ENCODE results near the gene SNRPD1. TPM values are rescaled to one million over a fixed set of nuclear protein-coding genes. Genes with fewer than 3 reads are reported as not detected.

Gene SNRPD1
- total RNA-seq, 6 experiments from 2014 or later, result 3.5 to 16.3 (median 9.4) TPM

- peak; percentile 81 to 93 (median 84) for ATAC-seq
- H3K36me3 ChIP-seq, result no peaks in the 10 kb centered on the region
- DNase-seq, result no peak
- peak overlapping the region; percentile 48 to 69 (median 68) for H3K27ac ChIP-seq
- 26% methylated on average over 10 of the region's 11 CpGs for WGBS (ENCODE audit: insufficient coverage, low coverage, low lambda C conversion rate, missing lambda C conversion rate)
- intact Hi-C loops (cut with DNase I), result no loop called here
- peak overlapping the region; percentile 12 to 36 (median 20) for H3K4me3 ChIP-seq
- no peaks in the 10 kb centered on the region for H3K27me3 ChIP-seq
- peaks cover 0 to 6% (median 0%) of the 10 kb centered on the region in 4 donors for H3K4me1 ChIP-seq
- no peaks in the 10 kb centered on the region for H3K9me3 ChIP-seq
- TF ChIP-seq CTCF (IDR thresholded peaks at IDR 0.05) (no peak), POLR2A (IDR thresholded peaks at IDR 0.05) (no peak)
These were observed 70.4 kb downstream of the SNRPD1 start for GRCh38 chr18:21682371-21683051.

Small RNAs within 50 kb of the gene (microRNA-seq; reads per million reads assigned to microRNA genes)
- 0 to 0.87 reads per million in 2 donors for gene MIR320C1

Small RNAs within 50 kb of the gene (small RNA-seq; reads per million reads assigned to genes)
- 0 reads per million in 2 experiments for gene MIR320C1

Other genes with a start within 250 kb of the SNRPD1 start
- gene ESCO1, start 11.6 kb upstream of the SNRPD1 start, total RNA-seq, result 10 to 100 TPM in 1 of 6 experiments, 1 to 10 TPM in 5; 4.9 to 10.3 (median 6.5) TPM
- 10 to 100 TPM; 20.1 to 22.3 (median 21.4) TPM for gene ABHD3, start 92.5 kb downstream of the SNRPD1 start, total RNA-seq
- 10 to 100 TPM; 10.6 to 17.1 (median 14.6) TPM for gene MIB1, start 128.5 kb downstream of the SNRPD1 start, total RNA-seq

Data from right lobe of liver (tissue), 6 donors.